GM21447 (cell line): ENCODE data around the gene ABCC8.
A peak's percentile ranks its signal among the peaks of the same experiment; 100 is the strongest.

Experiments
- ATAC-seq: cut with Tn5 transposase; IDR thresholded peaks from one replicate; pipeline ENCODE4 v1.9.1; 2021; ENCODE audit not compliant: unreplicated experiment

The ABCC8 gene

DNA sequence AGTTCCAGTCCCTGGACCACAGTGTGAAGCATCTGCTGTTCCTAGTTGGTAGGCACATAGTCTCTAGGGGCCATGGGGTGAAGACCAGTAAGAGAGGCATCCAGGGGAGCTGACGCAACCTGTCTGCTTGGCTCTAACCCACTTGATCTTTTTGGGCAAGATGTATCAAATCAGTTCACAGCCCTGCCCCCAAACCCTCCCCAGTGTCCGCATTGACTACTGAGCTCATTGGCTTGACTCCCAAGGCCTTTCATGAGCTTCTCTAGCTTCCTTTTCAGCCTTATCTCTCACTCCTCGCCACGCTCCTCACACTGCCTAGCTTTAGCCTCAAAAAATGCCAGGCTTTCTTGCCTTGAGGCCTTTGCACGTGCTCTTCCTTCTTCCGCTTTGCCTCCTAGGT is 29.7 kb upstream of the ABCC8 start:
- no peak for ATAC-seq

DNA sequence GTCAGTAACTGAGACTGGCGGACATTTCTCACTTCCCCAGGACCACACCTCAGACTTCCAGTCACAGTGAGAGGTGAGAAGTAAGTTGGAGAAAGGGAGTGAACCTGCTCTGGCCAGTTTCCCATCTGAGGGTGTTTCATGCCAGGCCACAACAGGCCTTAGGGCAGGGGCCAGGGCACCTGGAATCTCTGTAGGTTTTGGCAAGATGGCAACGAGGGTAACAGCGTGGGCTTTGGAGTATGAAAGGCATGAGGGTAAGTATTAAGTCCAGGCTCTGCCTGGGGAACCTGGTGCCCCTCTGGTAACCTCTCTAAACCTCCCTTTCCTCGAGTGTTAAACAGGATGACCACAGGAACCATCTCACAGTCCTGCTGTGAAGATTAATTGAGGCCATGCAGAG is 28.5 kb upstream of the ABCC8 start:
- no peak for ATAC-seq

DNA sequence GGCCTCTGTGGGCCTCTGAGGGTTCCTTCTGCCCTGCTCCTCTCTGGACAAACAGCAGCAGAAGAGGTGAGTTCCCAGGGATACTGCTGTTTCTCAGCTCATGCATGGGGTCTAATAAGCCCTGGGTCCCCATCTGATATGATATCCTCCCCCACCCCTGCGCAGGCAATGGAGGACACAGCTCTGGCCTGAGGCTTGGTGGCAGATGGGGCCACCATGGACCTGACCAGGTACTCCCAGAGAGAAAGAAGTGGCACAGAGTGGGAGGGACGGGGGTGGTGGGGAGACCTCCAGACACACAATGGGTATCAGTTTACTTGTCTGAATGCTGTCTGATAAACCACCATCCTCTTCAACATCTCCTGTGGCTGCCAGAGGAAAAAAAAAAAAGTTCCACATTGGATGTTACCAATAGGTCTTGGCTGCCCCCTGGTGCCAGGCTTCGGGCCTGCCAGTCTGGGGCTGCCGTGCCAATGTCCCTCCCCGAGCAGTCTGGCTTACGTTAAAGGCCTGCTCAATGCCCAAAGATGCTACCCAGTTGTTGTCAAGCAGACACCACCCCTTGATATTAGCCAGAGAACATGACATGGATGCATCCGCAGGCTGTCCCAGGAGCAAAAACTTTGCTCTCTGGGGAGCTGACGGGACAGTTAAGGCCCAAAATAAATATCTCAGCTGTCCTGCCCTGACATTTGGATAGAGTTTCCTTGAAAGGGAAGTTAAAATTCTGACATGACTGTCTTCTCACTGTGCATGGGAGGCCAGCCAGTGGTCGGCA is 27.9 kb upstream of the ABCC8 start:
- peak; percentile 62 for ATAC-seq

DNA sequence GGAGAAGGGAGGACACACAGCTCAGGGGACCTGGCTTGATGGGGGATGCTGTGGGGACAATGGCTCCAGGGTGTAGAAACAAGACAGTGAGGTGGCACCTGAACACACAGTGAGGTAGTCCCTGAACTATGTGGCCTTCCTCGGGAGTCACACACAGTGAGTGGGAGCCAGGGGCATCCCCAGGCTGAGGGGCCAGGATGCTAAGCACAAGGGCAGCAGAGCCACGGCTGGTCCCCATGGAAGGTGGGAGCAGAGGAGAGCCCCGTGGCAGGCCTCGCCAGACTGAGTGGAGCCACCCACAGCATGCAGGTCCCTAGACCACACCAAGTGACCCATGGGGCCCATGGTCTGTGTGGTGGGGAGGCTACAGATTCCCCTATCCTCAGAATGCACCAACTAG is 26.0 kb upstream of the ABCC8 start:
- no peak for ATAC-seq

DNA sequence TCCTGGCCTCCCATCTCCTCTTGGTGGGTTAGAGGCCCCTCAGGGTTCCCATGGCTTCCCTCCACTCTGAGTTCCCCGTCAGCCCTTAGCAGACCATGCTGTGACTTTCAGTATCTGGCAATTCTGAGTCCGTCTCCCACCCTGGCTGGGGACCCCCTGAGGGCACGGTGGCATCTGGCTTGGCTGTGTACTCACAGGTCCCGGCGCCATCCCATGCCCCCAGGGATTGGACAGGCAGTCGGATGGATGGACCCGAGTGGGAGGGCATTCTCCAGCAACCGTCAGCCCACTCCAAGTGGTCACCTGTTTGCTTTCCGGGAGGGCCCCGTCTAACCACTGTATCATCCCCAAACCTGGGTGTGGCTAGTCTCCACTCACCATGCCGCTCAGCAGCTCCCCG is 24.0 kb upstream of the ABCC8 start:
- no peak for ATAC-seq

DNA sequence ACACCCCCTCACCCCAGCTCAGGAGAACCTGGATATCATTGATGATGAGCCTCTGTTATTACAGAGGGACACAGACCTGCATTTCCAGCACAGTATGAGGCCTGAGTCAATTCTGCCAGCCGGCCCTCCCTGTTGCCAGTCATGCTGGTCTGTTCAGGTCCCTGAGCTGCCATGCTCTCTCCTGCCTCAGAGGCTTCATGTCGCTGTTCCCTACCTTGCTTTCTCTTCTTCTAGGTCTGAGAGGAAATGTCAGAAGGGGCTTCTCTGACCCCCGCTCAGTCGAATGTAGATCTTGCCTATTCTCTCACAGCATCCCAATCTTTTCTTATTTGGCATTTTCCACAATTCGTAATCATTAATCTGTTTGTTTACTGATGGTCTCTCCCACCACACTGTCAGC is 21.8 kb upstream of the ABCC8 start:
- ATAC-seq = no peak

GRCh38 chr11:17498058-17498457 is 21.4 kb upstream of the ABCC8 start:
- no peak for ATAC-seq

- ATAC-seq = no peak
These were observed 19.8 kb upstream of the ABCC8 start for GRCh38 chr11:17496406-17496805.

GRCh38 chr11:17494019-17494418 is 17.4 kb upstream of the ABCC8 start:
- ATAC-seq = no peak

GRCh38 chr11:17490938-17491337 is 14.3 kb upstream of the ABCC8 start:
- no peak for ATAC-seq

DNA sequence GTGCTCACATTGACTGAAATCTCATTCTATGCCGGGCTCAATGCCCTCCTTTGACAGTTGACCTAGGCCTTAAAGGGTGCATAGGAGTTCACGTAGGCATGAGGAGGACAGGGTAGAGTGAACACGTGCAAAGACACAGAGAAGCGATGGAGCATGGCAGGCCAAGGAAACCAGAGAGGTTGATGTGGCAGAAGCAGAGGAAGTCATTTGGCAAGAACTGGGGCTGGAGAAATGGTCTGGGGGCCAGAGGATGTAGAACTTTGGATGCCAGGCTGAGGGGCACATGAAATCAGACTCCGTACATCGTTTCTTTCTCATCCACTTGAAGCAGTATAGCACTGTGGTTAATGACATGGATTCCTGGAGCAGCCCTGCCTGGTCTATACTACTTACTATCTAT is 13.6 kb upstream of the ABCC8 start:
- ATAC-seq = no peak

DNA sequence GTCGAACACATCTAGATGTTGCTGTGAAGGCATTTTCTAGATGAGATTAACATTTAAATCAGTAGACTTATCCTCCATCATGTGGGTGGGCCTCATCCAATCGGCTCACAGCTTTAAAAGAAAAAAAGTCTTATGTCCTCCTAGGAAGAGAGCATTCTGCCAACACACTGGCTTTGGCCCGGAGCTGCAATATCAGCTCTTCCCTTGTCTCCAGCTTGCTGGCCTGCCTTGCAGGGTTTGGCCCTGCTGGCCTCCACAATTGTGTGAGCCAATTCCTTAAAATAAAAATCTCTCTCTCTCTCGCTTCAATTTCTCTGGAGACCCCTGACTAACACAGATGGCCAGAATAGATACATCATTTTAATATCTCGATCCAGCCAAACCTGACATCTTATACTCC is 13.1 kb upstream of the ABCC8 start:
- no peak for ATAC-seq

GRCh38 chr11:17488563-17488962 is 11.9 kb upstream of the ABCC8 start:
- ATAC-seq = no peak

DNA sequence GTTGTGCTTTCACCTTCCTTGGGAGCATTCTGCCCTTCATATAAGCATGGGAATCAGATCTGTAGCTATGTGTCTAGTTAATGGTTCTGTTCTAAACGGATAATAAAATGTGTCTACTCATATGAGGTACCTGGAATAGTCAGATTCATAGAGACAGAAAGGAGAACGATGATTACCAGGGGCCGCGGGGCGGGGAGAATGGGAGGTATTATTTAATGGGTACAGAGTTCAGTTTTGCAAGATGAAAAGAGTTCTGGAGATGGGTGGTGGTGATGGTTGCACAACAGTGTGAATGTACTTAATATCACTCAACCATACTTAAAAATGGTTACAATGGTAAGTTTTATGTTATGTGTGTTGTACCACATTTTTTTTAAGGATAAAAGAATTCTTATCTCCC is 10.0 kb upstream of the ABCC8 start:
- ATAC-seq = no peak

DNA sequence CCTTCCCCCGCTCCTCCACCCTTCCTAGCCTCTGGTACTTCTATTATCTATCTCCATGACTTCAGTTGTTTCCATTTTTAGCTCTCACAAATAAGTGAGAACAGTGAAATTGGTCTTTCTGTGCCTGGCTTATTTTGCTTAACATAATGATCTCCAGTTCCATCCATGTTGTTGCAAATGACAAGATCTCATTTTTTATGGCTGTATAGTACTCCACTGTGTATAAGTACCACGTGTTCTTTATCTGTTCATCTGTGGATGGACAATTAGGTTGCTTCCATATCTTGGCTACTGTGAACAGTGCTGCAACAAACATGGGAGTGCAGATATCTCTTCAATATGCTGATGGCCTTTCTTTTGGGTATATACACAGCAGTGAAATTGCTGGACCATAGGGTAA is 6.9 kb upstream of the ABCC8 start:
- no peak for ATAC-seq

DNA sequence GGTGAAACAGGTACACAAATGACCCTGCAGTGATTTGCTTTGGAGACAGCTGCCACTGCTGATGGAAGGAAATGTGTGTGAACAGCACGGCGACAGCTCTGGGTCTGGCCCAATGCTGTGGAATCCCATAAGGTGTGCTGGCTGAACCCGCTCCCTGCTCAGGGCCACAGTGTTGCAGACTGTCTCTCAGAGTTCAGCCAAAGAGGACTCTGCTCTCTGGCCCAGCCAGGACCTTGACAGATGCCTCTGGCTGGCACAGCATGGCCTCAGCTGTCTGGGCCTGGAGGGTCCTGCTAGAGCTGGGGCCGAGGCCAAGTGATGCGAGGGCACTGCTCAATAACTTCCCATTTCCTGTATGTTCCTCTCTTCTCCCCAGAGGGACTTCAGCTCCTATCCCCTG is 5.3 kb upstream of the ABCC8 start:
- ATAC-seq = no peak

DNA sequence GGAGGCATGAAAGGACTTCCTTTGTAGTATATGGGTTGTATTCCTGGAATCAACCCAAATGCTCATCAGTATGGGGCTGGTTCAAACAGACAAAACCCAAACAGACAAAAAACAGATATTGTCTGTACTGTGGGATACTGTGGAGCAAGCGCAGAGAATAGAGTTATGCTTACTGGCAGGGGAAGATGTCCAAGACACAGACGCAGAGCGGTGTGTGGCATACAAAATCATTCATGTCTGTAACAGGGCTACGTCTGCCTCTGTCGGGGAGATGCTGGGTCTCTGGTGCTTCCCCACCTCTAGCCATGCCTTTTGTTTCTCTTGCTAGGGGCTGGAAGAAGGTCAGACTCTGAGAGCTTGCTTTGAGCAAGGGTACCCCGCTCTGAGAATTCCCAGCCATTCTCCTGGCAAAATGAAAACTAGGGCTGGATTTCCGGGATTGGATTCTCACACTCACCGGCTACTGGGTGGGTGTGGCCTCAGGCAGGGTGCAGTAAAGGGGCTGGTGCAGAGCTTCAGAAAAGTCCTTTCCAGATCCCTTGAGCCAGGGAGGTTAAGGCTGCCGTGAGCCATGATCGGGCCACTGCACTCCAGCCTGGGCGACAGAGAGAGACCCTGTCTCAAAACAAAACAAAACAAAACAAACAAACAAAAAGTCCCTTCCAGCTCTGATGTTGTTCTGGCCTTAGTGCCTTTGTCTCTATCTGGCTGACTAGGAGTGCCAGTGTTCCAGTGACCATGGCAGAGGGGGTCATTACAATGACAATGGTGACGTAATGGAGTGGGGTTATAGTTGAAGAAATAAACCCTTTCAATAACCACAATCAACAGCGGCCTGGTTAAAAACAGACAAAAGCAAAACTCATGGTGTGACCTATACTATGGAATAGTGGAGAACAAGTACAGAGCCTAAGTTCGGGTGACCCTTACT is 2.9 kb upstream of the ABCC8 start:
- ATAC-seq = no peak

DNA sequence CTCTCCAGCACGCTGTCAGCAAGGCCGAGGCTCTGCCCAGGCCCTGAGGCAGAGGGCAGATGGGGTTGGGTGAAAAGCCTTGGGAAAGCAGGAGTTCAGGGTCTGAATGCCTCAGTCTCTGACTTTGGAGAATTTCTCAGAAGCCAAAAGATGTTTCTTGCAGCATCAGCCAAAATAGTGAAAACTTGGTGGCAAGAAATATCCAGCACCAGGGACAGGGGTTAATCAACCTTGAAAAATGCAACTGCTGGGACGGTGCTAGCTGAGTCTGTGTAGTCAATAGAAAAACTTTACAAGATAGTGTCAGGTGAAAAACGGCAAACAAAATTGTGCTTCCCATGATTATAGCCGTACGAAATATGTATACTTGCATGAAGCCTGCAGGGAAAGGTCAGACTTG is 1.4 kb upstream of the ABCC8 start:
- no peak for ATAC-seq

DNA sequence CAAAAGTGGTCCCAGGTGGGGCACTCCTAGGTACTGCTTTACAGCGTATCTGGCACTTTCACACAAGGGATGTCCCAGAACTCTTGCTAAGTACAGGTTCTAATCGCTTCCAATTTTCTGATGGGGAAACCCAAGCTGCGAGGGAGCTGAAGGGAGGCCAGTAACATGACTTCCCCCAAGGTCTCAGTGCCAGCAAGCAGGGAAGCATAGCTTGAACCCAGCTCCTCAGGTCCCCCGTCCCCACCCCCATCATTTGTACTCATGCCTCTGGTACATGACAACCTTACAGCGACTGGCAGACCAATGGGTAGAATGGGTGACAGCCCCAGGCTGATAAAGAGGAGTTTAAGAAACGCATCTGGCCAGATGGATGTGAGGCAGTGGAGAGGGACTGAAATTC is 716 bp upstream of the ABCC8 start:
- no peak for ATAC-seq

- no peak for ATAC-seq
These were observed 364 bp upstream of the ABCC8 start for GRCh38 chr11:17477084-17477333.

GRCh38 chr11:17475666-17476316 is 854 bp downstream of the ABCC8 start:
- no peak for ATAC-seq

GRCh38 chr11:17473071-17473744 is 3.4 kb downstream of the ABCC8 start:
- ATAC-seq = no peak
